ENCODE measurements around the gene RNU6-7.

RNU6-7 gene

GRCh38 chr14:32205554-32205953 lies 3.7 kb downstream of the RNU6-7 start:
- H3K4me1 ChIP-seq (ENCODE audit: low read length), result peaks cover 33% of the 10 kb centered on the region
- H3K27me3 ChIP-seq (ENCODE audit: low read depth, low read length), result peaks cover 48% of the 10 kb centered on the region

GRCh38 chr14:32205984-32206383 lies 4.1 kb downstream of the RNU6-7 start:
- Histone ChIP-seq H3K4me3 (ENCODE audit: low read length) (peak overlapping the region; percentile 51), H2AFZ (ENCODE audit: low read depth, low read length) (no peak overlapping the region), H3K9ac (ENCODE audit: low read length) (no peak overlapping the region), H3K4me1 (ENCODE audit: low read length) (peaks cover 32% of the 10 kb centered on the region), H4K20me1 (ENCODE audit: insufficient read depth, low read length) (peaks cover 8% of the 10 kb centered on the region; the same call in 1 of the 2 replicates), H3K36me3 (replicated peaks; ENCODE audit: low read depth, low read length) (no peaks in the 10 kb centered on the region), H3K4me2 (ENCODE audit: low read length) (peak overlapping the region; percentile 77), H3K27me3 (ENCODE audit: low read depth, low read length) (peaks cover 48% of the 10 kb centered on the region), H3K79me2 (ENCODE audit: low read length) (no peaks in the 10 kb centered on the region), H3K27ac (ENCODE audit: low read length) (no peak overlapping the region), H3K9me3 (ENCODE audit: insufficient read depth, low read length) (no peaks in the 10 kb centered on the region)
- TF ChIP-seq EZH2phosphoT487 (IDR thresholded peaks at IDR 0.05; ENCODE audit: low read depth) (peak; percentile 79), CTCF (IDR thresholded peaks at IDR 0.05; ENCODE audit: low read depth, low read length) (peak; percentile 21; the same call in 1 of the 2 replicates)

More at GRCh38 chr14:32205554-32205953, 3.7 kb downstream of the RNU6-7 start:
- H2AFZ ChIP-seq (ENCODE audit: low read depth, low read length), result no peak overlapping the region
- peak overlapping the region; percentile 77 for H3K4me2 ChIP-seq (ENCODE audit: low read length)
- no peak overlapping the region for H3K9ac ChIP-seq (ENCODE audit: low read length)
- no peaks in the 10 kb centered on the region for H3K9me3 ChIP-seq (ENCODE audit: insufficient read depth, low read length)
- H4K20me1 ChIP-seq (ENCODE audit: insufficient read depth, low read length), result peaks cover 8% of the 10 kb centered on the region; the same call in 1 of the 2 replicates
- no peak overlapping the region for H3K27ac ChIP-seq (ENCODE audit: low read length)
- TF ChIP-seq CTCF (IDR thresholded peaks at IDR 0.05; ENCODE audit: low read depth, low read length) (no peak), EZH2phosphoT487 (IDR thresholded peaks at IDR 0.05; ENCODE audit: low read depth) (no peak)
- peak overlapping the region; percentile 51 for H3K4me3 ChIP-seq (ENCODE audit: low read length)
- no peaks in the 10 kb centered on the region for H3K79me2 ChIP-seq (ENCODE audit: low read length)
- H3K36me3 ChIP-seq (replicated peaks; ENCODE audit: low read depth, low read length), result no peaks in the 10 kb centered on the region

- Histone ChIP-seq H2AFZ (ENCODE audit: low read depth, low read length) (no peak overlapping the region), H3K4me2 (ENCODE audit: low read length) (peak overlapping the region; percentile 77), H3K27me3 (ENCODE audit: low read depth, low read length) (peaks cover 48% of the 10 kb centered on the region), H3K4me1 (ENCODE audit: low read length) (peaks cover 32% of the 10 kb centered on the region), H3K79me2 (ENCODE audit: low read length) (no peaks in the 10 kb centered on the region), H3K9ac (ENCODE audit: low read length) (no peak overlapping the region), H3K27ac (ENCODE audit: low read length) (no peak overlapping the region), H3K9me3 (ENCODE audit: insufficient read depth, low read length) (no peaks in the 10 kb centered on the region), H3K36me3 (replicated peaks; ENCODE audit: low read depth, low read length) (no peaks in the 10 kb centered on the region), H4K20me1 (ENCODE audit: insufficient read depth, low read length) (peaks cover 8% of the 10 kb centered on the region; the same call in 1 of the 2 replicates), H3K4me3 (ENCODE audit: low read length) (peak overlapping the region; percentile 51)
- no peak for TF ChIP-seq CTCF (IDR thresholded peaks at IDR 0.05; ENCODE audit: low read depth, low read length)
- no peak for TF ChIP-seq EZH2phosphoT487 (IDR thresholded peaks at IDR 0.05; ENCODE audit: low read depth)
Measured at GRCh38 chr14:32206552-32206951, 4.7 kb downstream of the RNU6-7 start.

- no peaks in the 10 kb centered on the region for H3K36me3 ChIP-seq (replicated peaks; ENCODE audit: low read depth, low read length)
- no peak overlapping the region for H3K27ac ChIP-seq (ENCODE audit: low read length)
- no peaks in the 10 kb centered on the region for H3K79me2 ChIP-seq (ENCODE audit: low read length)
- H2AFZ ChIP-seq (ENCODE audit: low read depth, low read length), result no peak overlapping the region
- peaks cover 8% of the 10 kb centered on the region; the same call in 1 of the 2 replicates for H4K20me1 ChIP-seq (ENCODE audit: insufficient read depth, low read length)
- no peak overlapping the region for H3K4me2 ChIP-seq (ENCODE audit: low read length)
- no peak for TF ChIP-seq CTCF (IDR thresholded peaks at IDR 0.05; ENCODE audit: low read depth, low read length)
- no peak for TF ChIP-seq EZH2phosphoT487 (IDR thresholded peaks at IDR 0.05; ENCODE audit: low read depth)
- no peak overlapping the region for H3K9ac ChIP-seq (ENCODE audit: low read length)
- H3K27me3 ChIP-seq (ENCODE audit: low read depth, low read length), result peaks cover 48% of the 10 kb centered on the region
- no peaks in the 10 kb centered on the region for H3K9me3 ChIP-seq (ENCODE audit: insufficient read depth, low read length)
- H3K4me3 ChIP-seq (ENCODE audit: low read length), result no peak overlapping the region
- peaks cover 32% of the 10 kb centered on the region for H3K4me1 ChIP-seq (ENCODE audit: low read length)
Measured at GRCh38 chr14:32208490-32208889, 6.6 kb downstream of the RNU6-7 start.
